Osteocyte (in vitro differentiated cells): Measurements from ENCODE around the gene RBM33. TPM values are rescaled to one million over a fixed set of nuclear protein-coding genes. Genes with fewer than 3 reads are reported as not detected.
A peak's percentile ranks its signal among the peaks of the same experiment; 100 is the strongest.

ENCODE experiments used
- DNase-seq: peaks from one replicate; pipeline ENCODE4 v3.0.0; 2021; ENCODE audit warnings: mixed read lengths; ENCODE audit not compliant: unreplicated experiment; ENCODE audit errors: extremely low spot score
- H3K27ac Mint-ChIP-seq: one replicate; pipeline ENCODE4 v1.8.0; 2021; ENCODE audit warnings: mild to moderate bottlenecking, mixed read lengths; ENCODE audit not compliant: unreplicated experiment
- H3K27me3 Mint-ChIP-seq: one replicate; pipeline ENCODE4 v1.8.0; 2021; ENCODE audit warnings: mixed read lengths; ENCODE audit not compliant: unreplicated experiment
- H3K36me3 Mint-ChIP-seq: one replicate; pipeline ENCODE4 v1.8.0; 2021; ENCODE audit warnings: mixed read lengths; ENCODE audit not compliant: unreplicated experiment
- H3K4me1 Mint-ChIP-seq: one replicate; pipeline ENCODE4 v1.8.0; 2021; ENCODE audit warnings: mixed read lengths; ENCODE audit not compliant: unreplicated experiment
- H3K4me3 Mint-ChIP-seq: one replicate; pipeline ENCODE4 v1.8.0; 2021; ENCODE audit warnings: mild to moderate bottlenecking, moderate library complexity, mixed read lengths; ENCODE audit not compliant: unreplicated experiment
- H3K9me3 Mint-ChIP-seq: one replicate; pipeline ENCODE4 v1.8.0; 2021; ENCODE audit warnings: mixed read lengths; ENCODE audit not compliant: unreplicated experiment
- CTCF ChIP-seq: fragments of 200-600 bp; sonication (generic); IDR thresholded peaks from 2 replicates; pipeline ENCODE4 v1.5.0; 2021; ENCODE audit warnings: antibody characterized with exemption, mild to moderate bottlenecking, moderate library complexity
- total RNA-seq: library from RNA; stranded (reverse); gene quantifications from 2 replicates; pipeline ENCODE4 v1.2.1, GENCODE V29; 2021

Gene RBM33
- total RNA-seq, 1 donor from 2014 or later = 52.4 TPM

GRCh38 chr7:155766386-155766785 is 121.9 kb downstream of the RBM33 start:
- H3K36me3 Mint-ChIP-seq = peaks cover 30% of the 10 kb centered on the region
- H3K4me3 Mint-ChIP-seq = no peak overlapping the region
- no peak overlapping the region for H3K27ac Mint-ChIP-seq
- no peaks in the 10 kb centered on the region for H3K9me3 Mint-ChIP-seq
- no peak for DNase-seq
- no peak for TF ChIP-seq CTCF
- H3K4me1 Mint-ChIP-seq = peaks cover 40% of the 10 kb centered on the region
- H3K27me3 Mint-ChIP-seq = no peaks in the 10 kb centered on the region

- Mint-ChIP-seq H3K27me3 (no peaks in the 10 kb centered on the region), H3K27ac (no peak overlapping the region), H3K9me3 (no peaks in the 10 kb centered on the region), H3K4me1 (peaks cover 31% of the 10 kb centered on the region), H3K36me3 (peaks cover 32% of the 10 kb centered on the region), H3K4me3 (no peak overlapping the region)
- DNase-seq = no peak
- TF ChIP-seq CTCF = no peak
Measured at GRCh38 chr7:155766966-155767916, 122.8 kb downstream of the RBM33 start.

GRCh38 chr7:155769701-155770100 is 125.2 kb downstream of the RBM33 start:
- no peak for TF ChIP-seq CTCF
- Mint-ChIP-seq H3K36me3 (peaks cover 43% of the 10 kb centered on the region), H3K27me3 (no peaks in the 10 kb centered on the region), H3K4me3 (no peak overlapping the region), H3K4me1 (peaks cover 7% of the 10 kb centered on the region), H3K9me3 (no peaks in the 10 kb centered on the region), H3K27ac (peak overlapping the region; percentile 4)
- no peak for DNase-seq

DNA sequence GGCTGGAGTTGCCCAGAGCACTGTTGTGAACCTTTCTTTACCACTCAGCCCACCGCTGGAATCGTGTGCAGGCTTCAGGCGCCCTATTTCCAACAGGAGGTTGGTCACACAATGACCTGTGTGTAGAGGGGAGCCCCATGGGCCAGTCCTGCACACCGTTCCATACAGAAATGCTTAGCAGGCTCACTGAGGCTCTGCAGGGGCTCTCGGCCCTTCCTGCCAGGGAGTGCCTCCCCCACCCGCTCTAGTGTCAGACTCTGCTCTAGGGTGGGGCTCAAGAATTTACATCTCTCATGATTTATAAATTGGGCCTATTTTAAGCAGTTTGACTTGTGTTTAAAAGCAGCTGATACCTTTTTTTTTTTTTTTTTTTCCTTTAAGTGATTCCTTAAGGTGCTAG is 125.8 kb downstream of the RBM33 start:
- peak overlapping the region; percentile 4 for H3K27ac Mint-ChIP-seq
- H3K4me1 Mint-ChIP-seq = peaks cover 4% of the 10 kb centered on the region
- no peak overlapping the region for H3K4me3 Mint-ChIP-seq
- H3K27me3 Mint-ChIP-seq = no peaks in the 10 kb centered on the region
- H3K36me3 Mint-ChIP-seq = peaks cover 48% of the 10 kb centered on the region
- no peaks in the 10 kb centered on the region for H3K9me3 Mint-ChIP-seq
- no peak for TF ChIP-seq CTCF
- DNase-seq = no peak

DNA sequence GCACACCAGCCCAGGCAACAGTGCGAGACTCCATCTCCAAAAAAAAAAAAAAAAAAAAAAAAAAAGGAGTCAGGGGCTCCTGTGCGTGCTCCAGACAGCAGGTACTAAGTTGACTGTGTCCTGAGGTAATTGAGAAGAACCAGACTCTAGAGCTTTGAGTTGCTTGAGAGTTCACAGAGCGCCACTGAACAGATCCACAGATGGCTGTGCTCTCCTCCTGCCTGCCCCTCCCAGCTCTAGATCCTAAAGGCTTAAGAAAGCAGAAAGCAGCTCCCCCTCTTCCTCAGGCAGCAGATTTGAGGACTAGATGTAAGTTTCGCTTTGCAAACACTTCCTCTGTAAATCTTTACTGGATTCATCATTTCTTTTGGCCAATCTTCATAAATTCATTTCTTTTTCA is 129.1 kb downstream of the RBM33 start:
- Mint-ChIP-seq H3K4me1 (peaks cover 2% of the 10 kb centered on the region), H3K4me3 (no peak overlapping the region), H3K27ac (no peak overlapping the region), H3K36me3 (peaks cover 47% of the 10 kb centered on the region), H3K27me3 (no peaks in the 10 kb centered on the region), H3K9me3 (no peaks in the 10 kb centered on the region)
- no peak for DNase-seq
- TF ChIP-seq CTCF = no peak
